OCI-LY7 (cell line): ENCODE measurements around the gene IL1RN.

Source experiments
- EZH2phosphoT487 ChIP-seq: fragments of 200-600 bp; sonication (generic); IDR thresholded peaks from 2 replicates; pipeline ENCODE4 v1.6.1; 2018; ENCODE audit warnings: low read depth, borderline replicate concordance, mild to moderate bottlenecking, mixed run types, antibody characterized with exemption, low read length, moderate library complexity, mixed read lengths
- TF ChIP-seq, protein P1 (sequence below): fragments of 200-600 bp; sonication (generic); conservative IDR thresholded peaks from 2 replicates; pipeline ENCODE4 v1.5.1; 2014; ENCODE audit warnings: mild to moderate bottlenecking, antibody characterized with exemption, low read length, moderate library complexity, mixed read lengths

GRCh38 chr2:113098532-113098931, 28.9 kb upstream of the IL1RN start:
- TF ChIP-seq, protein P1, sequence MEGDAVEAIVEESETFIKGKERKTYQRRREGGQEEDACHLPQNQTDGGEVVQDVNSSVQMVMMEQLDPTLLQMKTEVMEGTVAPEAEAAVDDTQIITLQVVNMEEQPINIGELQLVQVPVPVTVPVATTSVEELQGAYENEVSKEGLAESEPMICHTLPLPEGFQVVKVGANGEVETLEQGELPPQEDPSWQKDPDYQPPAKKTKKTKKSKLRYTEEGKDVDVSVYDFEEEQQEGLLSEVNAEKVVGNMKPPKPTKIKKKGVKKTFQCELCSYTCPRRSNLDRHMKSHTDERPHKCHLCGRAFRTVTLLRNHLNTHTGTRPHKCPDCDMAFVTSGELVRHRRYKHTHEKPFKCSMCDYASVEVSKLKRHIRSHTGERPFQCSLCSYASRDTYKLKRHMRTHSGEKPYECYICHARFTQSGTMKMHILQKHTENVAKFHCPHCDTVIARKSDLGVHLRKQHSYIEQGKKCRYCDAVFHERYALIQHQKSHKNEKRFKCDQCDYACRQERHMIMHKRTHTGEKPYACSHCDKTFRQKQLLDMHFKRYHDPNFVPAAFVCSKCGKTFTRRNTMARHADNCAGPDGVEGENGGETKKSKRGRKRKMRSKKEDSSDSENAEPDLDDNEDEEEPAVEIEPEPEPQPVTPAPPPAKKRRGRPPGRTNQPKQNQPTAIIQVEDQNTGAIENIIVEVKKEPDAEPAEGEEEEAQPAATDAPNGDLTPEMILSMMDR = no peak
- no peak for TF ChIP-seq EZH2phosphoT487
